ENCODE results near the gene CCDC107. TPM values are rescaled to one million over a fixed set of nuclear protein-coding genes. Genes with fewer than 3 reads are reported as not detected.

The CCDC107 gene
- total RNA-seq, 1 donor from 2014 or later, result 32.5 TPM

Other genes with a start within 250 kb of the CCDC107 start
- 0.24 and 0.29 TPM in 2 replicates for gene RUSC2, start 168.2 kb upstream of the CCDC107 start, total RNA-seq
- 48.7 and 51.9 TPM in 2 replicates for gene TESK1, start 53.0 kb upstream of the CCDC107 start, total RNA-seq
- gene CD72, start 39.9 kb upstream of the CCDC107 start, total RNA-seq, result 118 and 125 TPM in 2 replicates
- 27.5 and 28.0 TPM in 2 replicates for gene SIT1, start 7.4 kb upstream of the CCDC107 start, total RNA-seq
- 8,247 and 9,516 TPM in 2 replicates for gene RMRP, start 273 bp upstream of the CCDC107 start, total RNA-seq
- 0.59 and 0.89 TPM in 2 replicates for gene ARHGEF39, start 6.9 kb downstream of the CCDC107 start, total RNA-seq
- gene CA9, start 15.6 kb downstream of the CCDC107 start, total RNA-seq, result 0.86 TPM in 1 of 2 replicates, not detected in the other
- 1.9 and 2.0 TPM in 2 replicates for gene TPM2, start 31.6 kb downstream of the CCDC107 start, total RNA-seq
- gene TLN1, start 73.9 kb downstream of the CCDC107 start, total RNA-seq, result 327 and 362 TPM in 2 replicates
- gene CREB3, start 74.4 kb downstream of the CCDC107 start, total RNA-seq, result 13.8 and 16.9 TPM in 2 replicates
- 93.4 and 104 TPM in 2 replicates for gene GBA2, start 90.9 kb downstream of the CCDC107 start, total RNA-seq
- gene RGP1, start 91.0 kb downstream of the CCDC107 start, total RNA-seq, result 23.8 and 25.4 TPM in 2 replicates
- 0.78 and 1.2 TPM in 2 replicates for gene MSMP, start 96.0 kb downstream of the CCDC107 start, total RNA-seq
- 4.4 and 4.6 TPM in 2 replicates for gene NPR2, start 133.3 kb downstream of the CCDC107 start, total RNA-seq
- 1.8 and 4.0 TPM in 2 replicates for gene SPAG8, start 154.0 kb downstream of the CCDC107 start, total RNA-seq
- 27.9 and 34.0 TPM in 2 replicates for gene HINT2, start 156.8 kb downstream of the CCDC107 start, total RNA-seq
- not detected in 2 replicates for gene FAM221B, start 170.4 kb downstream of the CCDC107 start, total RNA-seq
- 5.0 and 8.0 TPM in 2 replicates for gene TMEM8B, start 170.9 kb downstream of the CCDC107 start, total RNA-seq
- not detected in 2 replicates for gene OR13J1, start 212.1 kb downstream of the CCDC107 start, total RNA-seq
- gene HRCT1, start 247.9 kb downstream of the CCDC107 start, total RNA-seq, result not detected in 2 replicates